Fibroblast of skin of left quadriceps (primary cell): ENCODE measurements around the gene SDE2.
"Not testable (repeated sequence)": the region's sequence is repeated elsewhere in the genome, so short reads cannot be mapped to it uniquely, and the experiment has no call there.

Experiments used
- DNase-seq, 2 experiments: peaks; one replicate each; pipeline ENCODE4 v3.0.0-alpha.2; 2013; ENCODE audit warnings: low read depth in 2 of 2

The SDE2 gene

GRCh38 chr1:225942574-225942973 lies 56.6 kb downstream of the SDE2 start:
- DNase-seq, result no peak

GRCh38 chr1:225941942-225942222 lies 57.3 kb downstream of the SDE2 start:
- DNase-seq, result no peak

DNA sequence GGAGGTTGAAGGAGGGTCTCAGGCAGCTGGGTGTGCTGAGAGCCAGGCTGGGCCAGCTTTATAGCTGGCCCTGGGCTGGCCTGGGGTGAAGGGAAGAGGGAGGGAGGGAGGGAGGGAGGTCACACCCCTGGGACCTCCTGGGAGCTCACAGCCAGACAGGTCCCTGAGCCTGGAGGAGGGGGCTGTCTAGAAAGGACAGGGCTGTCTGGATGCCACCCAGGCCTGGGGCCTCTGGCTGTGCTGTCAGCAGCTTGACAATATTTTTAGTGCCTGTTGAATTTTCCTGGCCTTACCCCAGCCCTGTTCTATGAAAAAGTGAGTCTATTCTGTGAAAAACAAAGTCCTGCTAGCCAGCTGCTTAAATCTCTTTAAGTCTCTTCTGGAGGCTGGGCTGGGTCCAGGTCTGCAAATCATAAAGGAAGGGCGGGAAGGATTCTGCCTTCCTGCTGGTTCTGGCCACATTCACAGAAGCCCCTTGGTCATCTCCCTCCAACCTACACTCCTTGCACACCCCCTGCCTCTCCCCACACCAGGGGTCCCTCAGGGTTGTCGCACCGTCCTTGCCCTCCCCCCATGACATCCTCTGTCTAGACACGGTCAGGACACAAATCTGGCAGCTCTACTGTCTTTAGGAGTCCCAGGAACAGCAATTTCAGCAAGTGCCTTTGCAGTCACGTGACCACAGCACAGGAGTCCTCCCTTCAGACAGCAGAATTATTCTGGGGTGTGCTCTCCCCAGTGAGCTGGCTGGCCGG lies 57.8 kb downstream of the SDE2 start, which contains the start of gene LEFTY2:
LEFTY2 (minus strand) TSS at position 34 of the 755 bp plus-strand sequence. CDS start 80 bp downstream, outside the sequence.
- no peak for DNase-seq

DNA sequence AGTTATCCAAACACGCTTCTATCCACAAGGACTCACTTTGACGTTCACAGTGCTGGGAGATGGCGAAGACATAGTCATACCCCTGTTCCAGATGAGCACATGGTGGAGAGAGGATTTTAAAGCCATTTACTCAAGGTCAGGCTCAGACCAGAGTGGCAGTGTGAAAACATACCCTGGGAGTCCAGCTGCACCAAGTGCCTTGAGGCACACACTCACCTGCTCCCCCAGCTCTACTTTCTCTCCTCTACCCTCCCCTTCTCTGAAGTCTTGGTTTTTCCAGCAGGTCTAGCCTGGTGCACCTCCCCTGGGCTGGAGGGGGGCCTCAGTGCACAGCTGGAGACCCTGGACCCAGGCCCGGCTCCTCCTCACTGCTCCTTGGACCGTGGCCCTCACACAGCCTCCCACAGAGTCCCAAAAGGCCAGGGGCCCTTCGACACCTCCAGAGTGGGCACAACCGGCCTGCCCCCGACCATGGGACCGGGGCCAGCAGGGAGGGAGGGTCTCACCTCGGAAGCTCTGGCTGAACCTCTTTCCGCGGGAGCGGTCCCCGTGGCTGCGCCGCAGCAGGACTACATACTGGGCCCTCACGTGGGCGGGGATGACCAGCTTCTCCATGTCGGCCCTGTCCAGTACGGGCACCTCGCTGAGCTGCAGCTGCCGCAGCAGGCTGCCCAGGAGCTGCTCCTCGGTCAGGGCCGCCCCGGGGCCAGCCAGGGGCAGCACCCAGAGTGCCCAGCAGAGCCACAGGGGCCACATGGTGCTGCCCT lies 58.6 kb downstream of the SDE2 start:
- no peak for DNase-seq

DNA sequence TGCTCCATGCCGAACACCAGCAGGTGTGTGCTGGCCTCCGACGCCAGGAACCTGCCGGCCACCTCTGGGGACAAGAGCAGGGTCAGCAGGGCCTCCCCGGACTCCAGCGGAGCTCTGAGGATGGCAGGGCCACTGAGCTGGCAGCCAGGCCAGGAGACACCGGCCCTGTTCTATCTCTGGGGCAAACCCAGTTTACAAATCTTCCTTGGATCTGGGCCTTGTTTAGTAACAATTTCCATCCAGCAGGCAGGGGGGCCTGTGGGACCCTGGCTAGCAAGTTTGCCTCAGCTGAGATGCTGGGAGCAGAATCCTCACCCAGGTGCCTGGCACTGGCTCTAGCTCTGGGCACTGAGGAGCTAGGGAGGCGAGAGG lies 59.2 kb downstream of the SDE2 start:
- not testable (repeated sequence) for DNase-seq

DNA sequence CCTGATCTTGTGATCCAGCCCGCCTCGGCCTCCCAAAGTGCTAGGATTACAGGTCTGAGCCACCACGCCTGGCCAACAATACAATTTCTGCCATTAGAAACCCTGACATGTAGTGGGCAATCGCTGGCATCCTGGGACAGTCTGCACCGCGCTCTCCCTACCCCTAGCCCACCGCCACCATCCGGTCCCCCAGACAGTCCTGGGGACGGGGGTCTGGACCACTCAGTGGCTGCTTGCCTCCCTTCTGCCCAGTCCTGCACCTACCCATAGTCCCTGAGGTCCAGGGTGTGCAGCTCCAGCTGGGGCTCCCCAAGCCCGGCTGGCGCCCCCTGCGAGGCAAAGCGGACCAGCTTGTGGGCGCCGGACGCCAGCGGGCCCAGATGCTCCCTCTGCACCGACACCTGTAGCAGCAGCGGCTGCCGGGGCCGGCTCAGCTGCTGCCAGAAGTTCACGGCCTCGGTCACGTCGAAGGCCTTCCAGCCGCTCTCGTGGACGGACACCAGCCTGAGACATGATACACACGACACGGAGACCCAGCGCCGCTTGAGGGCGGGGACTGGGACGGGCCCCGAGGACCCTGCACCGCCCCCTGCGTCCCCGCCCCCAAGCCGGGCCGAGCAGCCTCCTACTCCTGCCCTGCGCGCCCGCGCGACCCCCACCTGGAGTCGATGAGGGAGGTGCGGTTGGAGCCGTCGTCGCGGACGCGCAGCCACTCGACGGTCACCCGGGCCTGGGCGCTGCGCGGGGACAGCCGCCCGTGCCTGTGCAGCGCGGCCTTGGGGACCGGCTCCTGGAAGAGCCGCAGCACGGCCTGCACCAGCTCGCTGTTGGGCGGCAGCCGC lies 59.8 kb downstream of the SDE2 start:
- DNase-seq, result not testable (repeated sequence)

GRCh38 chr1:225937048-225937968 lies 61.8 kb downstream of the SDE2 start:
- DNase-seq, result no peak

GRCh38 chr1:225936523-225936922 lies 62.6 kb downstream of the SDE2 start:
- DNase-seq, result no peak

- DNase-seq, result not testable (repeated sequence)
These were observed 63.1 kb downstream of the SDE2 start for GRCh38 chr1:225936086-225936485.

GRCh38 chr1:225934711-225935110 lies 64.4 kb downstream of the SDE2 start:
- DNase-seq, result no peak

DNA sequence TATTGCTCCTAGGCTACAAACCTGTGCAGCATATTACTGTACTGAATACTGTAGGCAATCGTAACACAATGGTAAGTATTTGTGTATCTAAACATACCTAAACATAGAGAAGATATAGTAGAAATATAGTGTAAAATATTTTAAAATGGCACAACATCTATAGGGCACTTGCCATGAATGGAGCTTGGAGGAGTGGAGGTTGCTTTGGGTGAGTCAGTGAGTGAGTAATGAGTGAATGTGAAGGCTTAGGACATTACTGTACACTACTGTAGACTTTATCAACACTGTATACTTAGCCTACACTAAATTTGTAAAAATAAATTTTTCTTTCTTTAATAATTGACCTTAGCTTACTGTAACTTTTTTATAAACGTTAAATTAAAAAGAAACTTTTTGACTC lies 66.1 kb downstream of the SDE2 start:
- DNase-seq, result no peak
